Measurements from ENCODE around the gene LMNTD1. TPM values are rescaled to one million over a fixed set of nuclear protein-coding genes. Genes with fewer than 3 reads are reported as not detected.
"Not testable (repeated sequence)": the region's sequence is repeated elsewhere in the genome, so short reads cannot be mapped to it uniquely, and the experiment has no call there.

The LMNTD1 gene
- total RNA-seq, 1 donor from 2014 or later = not detected

GRCh38 chr12:25496098-25496587 is 56.9 kb downstream of the LMNTD1 start:
- TF ChIP-seq CTCF (IDR thresholded peaks at IDR 0.05; ENCODE audit: insufficient read depth, low read length, severe bottlenecking) = no peak
- FAIRE-seq = no peak
- H3K4me3 ChIP-seq (ENCODE audit: low read depth, low read length) = no peak overlapping the region
- H3K36me3 ChIP-seq (ENCODE audit: control insufficient read depth, insufficient read depth, low read length) = no peaks in the 10 kb centered on the region
- no peak for DNase-seq (ENCODE audit: low read depth)
- H3K27me3 ChIP-seq (ENCODE audit: control insufficient read depth, insufficient read depth, low read length) = no peaks in the 10 kb centered on the region

- no peak for FAIRE-seq
- no peak for TF ChIP-seq CTCF (IDR thresholded peaks at IDR 0.05; ENCODE audit: insufficient read depth, low read length, severe bottlenecking)
- DNase-seq (ENCODE audit: low read depth) = peak; percentile 74
- Histone ChIP-seq H3K4me3 (ENCODE audit: low read depth, low read length) (no peak overlapping the region), H3K27me3 (ENCODE audit: control insufficient read depth, insufficient read depth, low read length) (no peaks in the 10 kb centered on the region), H3K36me3 (ENCODE audit: control insufficient read depth, insufficient read depth, low read length) (no peaks in the 10 kb centered on the region)
Measured at GRCh38 chr12:25495331-25496097, 57.6 kb downstream of the LMNTD1 start.

DNA sequence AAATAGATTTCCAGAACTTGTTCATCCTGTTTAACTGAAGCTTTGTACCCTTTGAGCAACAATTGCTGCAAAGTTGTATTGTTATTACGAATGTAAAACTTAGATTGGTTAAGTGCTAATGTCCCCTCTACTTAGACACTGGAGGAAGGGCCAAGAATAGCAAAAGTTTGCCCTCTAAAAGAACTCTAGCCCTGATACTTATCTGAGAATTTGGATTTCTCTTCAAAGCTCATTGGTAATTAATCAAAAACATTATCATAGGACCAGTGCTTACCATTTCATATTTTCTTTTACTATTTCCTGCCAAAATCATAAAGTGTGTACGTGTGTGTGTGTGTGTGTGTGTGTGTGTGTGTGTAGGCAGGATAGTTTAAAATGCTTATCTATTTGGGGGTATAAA is 58.2 kb downstream of the LMNTD1 start:
- Histone ChIP-seq H3K4me3 (ENCODE audit: low read depth, low read length) (no peak overlapping the region), H3K27me3 (ENCODE audit: control insufficient read depth, insufficient read depth, low read length) (no peaks in the 10 kb centered on the region), H3K36me3 (ENCODE audit: control insufficient read depth, insufficient read depth, low read length) (no peaks in the 10 kb centered on the region)
- no peak for TF ChIP-seq CTCF (IDR thresholded peaks at IDR 0.05; ENCODE audit: insufficient read depth, low read length, severe bottlenecking)
- FAIRE-seq (no peak), DNase-seq (ENCODE audit: low read depth) (no peak)

- Histone ChIP-seq H3K4me3 (ENCODE audit: low read depth, low read length) (no peak overlapping the region), H3K27me3 (ENCODE audit: control insufficient read depth, insufficient read depth, low read length) (no peaks in the 10 kb centered on the region), H3K36me3 (ENCODE audit: control insufficient read depth, insufficient read depth, low read length) (no peaks in the 10 kb centered on the region)
- FAIRE-seq = no peak
- no peak for TF ChIP-seq CTCF (IDR thresholded peaks at IDR 0.05; ENCODE audit: insufficient read depth, low read length, severe bottlenecking)
- DNase-seq (ENCODE audit: low read depth) = no peak
Measured at GRCh38 chr12:25493682-25494081, 59.4 kb downstream of the LMNTD1 start.

- no peak for DNase-seq (ENCODE audit: low read depth)
- FAIRE-seq = no peak
- no peaks in the 10 kb centered on the region for H3K36me3 ChIP-seq (ENCODE audit: control insufficient read depth, insufficient read depth, low read length)
- no peak overlapping the region for H3K4me3 ChIP-seq (ENCODE audit: low read depth, low read length)
- no peak for TF ChIP-seq CTCF (IDR thresholded peaks at IDR 0.05; ENCODE audit: insufficient read depth, low read length, severe bottlenecking)
- H3K27me3 ChIP-seq (ENCODE audit: control insufficient read depth, insufficient read depth, low read length) = no peaks in the 10 kb centered on the region
Measured at GRCh38 chr12:25491396-25492325, 61.4 kb downstream of the LMNTD1 start.

DNA sequence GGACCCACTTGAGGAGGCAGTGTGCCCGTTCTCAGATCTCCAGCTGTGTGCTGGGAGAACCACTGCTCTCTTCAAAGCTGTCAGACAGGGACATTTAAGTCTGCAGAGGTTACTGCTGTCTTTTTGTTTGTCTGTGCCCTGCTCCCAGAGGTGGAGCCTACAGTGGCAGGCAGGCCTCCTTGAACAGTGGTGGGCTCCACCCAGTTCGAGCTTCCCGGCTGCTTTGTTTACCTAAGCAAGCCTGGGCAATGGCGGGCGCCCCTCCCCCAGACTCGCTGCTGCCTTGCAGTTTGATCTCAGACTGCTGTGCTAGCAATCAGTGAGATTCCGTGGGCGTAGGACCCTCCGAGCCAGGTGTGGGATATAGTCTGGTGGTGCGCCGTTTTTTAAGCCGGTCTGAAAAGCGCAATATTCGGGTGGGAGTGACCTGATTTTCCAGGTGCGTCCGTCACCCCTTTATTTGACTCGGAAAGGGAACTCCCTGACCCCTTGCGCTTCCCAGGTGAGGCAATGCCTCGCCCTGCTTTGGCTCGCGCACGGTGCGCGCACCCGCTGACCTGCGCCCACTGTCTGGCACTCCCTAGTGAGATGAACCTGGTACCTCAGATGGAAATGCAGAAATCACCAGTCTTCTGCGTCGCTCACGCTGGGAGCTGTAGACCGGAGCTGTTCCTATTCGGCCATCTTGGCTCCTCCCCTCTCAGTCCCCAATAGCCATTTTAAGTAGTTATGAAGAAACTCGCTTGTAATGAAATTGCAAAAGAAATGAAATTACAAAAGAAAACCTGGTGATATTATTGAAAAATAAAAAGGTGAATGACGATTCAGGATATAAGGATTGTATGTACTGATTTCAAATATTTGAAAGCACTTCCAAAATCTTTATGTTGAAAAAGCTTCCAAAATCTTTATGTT is 63.9 kb downstream of the LMNTD1 start:
- H3K4me3 ChIP-seq (ENCODE audit: low read depth, low read length); FAIRE-seq; H3K36me3 ChIP-seq (ENCODE audit: control insufficient read depth, insufficient read depth, low read length); H3K27me3 ChIP-seq (ENCODE audit: control insufficient read depth, insufficient read depth, low read length); DNase-seq (ENCODE audit: low read depth): not testable (repeated sequence)
